Measurements from ENCODE around the gene ABCA7. TPM values are rescaled to one million over a fixed set of nuclear protein-coding genes. Genes with fewer than 3 reads are reported as not detected.

ABCA7 gene
- total RNA-seq, 1 experiment from 2014 or later, result 40.3 TPM

DNA sequence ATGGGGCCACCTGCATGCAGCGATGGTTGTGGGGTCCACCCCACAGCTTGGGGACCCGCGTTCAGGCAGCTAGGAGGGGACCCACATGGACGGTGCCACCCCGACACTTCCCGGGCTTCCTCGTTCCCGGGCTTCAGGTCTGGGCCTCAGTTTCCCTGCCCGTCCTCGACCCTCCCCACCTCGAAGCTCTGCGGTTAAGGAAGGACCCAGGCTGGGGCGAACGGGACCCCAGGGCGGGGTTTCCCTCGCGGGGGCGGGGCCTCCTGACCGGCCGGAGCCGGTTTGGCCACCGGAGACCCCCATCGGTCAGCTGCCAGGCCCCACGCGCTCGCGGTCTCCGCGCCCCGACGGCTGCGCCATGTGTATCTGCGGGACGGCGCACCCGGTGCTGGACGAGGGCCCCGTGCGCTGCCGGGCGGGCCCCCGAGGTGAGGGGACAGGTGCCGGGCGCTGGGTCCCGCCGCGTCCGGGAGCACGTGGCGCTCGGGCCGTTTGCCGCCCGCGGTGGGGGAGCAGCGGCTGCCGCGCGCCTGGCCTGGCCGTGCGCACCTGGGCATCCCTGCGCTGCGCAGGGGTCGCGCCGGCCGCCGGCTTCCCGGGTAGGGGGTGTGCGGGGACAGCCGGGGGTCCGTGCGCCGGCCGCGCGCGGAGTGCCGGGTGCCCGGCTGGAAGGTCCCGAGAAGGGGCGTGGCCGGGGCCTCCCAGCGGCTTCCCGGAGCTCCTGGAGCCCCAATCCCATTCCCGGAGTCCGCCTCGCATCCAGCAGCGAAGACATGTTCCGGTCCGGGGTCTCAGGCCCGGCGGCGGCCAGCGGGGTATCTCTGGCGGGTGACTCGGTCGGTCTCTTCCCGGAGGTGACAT is 31.3 kb downstream of the ABCA7 start (continued):
- TF ChIP-seq E2F4 (CRISPR knock-in tag; IDR thresholded peaks at IDR 0.05; ENCODE audit: borderline replicate concordance, low read depth) (peak; percentile 45; the same call in 1 of the 2 replicates), ZBTB43 (CRISPR knock-in tag; IDR thresholded peaks at IDR 0.05) (peak; percentile 71; the same call in 1 of the 2 replicates), SMAD3 (CRISPR knock-in tag; IDR thresholded peaks at IDR 0.05; ENCODE audit: borderline replicate concordance) (no peak), MAX (CRISPR knock-in tag; IDR thresholded peaks at IDR 0.05) (peak; percentile 92), NFYB (CRISPR knock-in tag; conservative IDR thresholded peaks at IDR 0.05; ENCODE audit: low read depth) (0 out of 2 replicates have a peak, but pooled peaks have one; percentile 20), ZNF416 (CRISPR knock-in tag; IDR thresholded peaks at IDR 0.05) (0 out of 2 replicates have a peak, but pooled peaks have one; percentile 44), PRDM15 (CRISPR knock-in tag; IDR thresholded peaks at IDR 0.05) (peak; percentile 93), ATF3 (CRISPR knock-in tag; conservative IDR thresholded peaks at IDR 0.05) (no peak), HMGXB4 (CRISPR knock-in tag; IDR thresholded peaks at IDR 0.05) (peak; percentile 61; the same call in 1 of the 2 replicates), ATF1 (CRISPR knock-in tag; IDR thresholded peaks at IDR 0.05) (0 out of 2 replicates have a peak, but pooled peaks have one; percentile 48), ZNF232 (CRISPR knock-in tag; IDR thresholded peaks at IDR 0.05) (no peak)
- TF ChIP-seq, protein P1, sequence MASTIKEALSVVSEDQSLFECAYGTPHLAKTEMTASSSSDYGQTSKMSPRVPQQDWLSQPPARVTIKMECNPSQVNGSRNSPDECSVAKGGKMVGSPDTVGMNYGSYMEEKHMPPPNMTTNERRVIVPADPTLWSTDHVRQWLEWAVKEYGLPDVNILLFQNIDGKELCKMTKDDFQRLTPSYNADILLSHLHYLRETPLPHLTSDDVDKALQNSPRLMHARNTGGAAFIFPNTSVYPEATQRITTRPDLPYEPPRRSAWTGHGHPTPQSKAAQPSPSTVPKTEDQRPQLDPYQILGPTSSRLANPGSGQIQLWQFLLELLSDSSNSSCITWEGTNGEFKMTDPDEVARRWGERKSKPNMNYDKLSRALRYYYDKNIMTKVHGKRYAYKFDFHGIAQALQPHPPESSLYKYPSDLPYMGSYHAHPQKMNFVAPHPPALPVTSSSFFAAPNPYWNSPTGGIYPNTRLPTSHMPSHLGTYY (CRISPR knock-in tag; IDR thresholded peaks at IDR 0.05), result no peak
- TF ChIP-seq, protein P2, sequence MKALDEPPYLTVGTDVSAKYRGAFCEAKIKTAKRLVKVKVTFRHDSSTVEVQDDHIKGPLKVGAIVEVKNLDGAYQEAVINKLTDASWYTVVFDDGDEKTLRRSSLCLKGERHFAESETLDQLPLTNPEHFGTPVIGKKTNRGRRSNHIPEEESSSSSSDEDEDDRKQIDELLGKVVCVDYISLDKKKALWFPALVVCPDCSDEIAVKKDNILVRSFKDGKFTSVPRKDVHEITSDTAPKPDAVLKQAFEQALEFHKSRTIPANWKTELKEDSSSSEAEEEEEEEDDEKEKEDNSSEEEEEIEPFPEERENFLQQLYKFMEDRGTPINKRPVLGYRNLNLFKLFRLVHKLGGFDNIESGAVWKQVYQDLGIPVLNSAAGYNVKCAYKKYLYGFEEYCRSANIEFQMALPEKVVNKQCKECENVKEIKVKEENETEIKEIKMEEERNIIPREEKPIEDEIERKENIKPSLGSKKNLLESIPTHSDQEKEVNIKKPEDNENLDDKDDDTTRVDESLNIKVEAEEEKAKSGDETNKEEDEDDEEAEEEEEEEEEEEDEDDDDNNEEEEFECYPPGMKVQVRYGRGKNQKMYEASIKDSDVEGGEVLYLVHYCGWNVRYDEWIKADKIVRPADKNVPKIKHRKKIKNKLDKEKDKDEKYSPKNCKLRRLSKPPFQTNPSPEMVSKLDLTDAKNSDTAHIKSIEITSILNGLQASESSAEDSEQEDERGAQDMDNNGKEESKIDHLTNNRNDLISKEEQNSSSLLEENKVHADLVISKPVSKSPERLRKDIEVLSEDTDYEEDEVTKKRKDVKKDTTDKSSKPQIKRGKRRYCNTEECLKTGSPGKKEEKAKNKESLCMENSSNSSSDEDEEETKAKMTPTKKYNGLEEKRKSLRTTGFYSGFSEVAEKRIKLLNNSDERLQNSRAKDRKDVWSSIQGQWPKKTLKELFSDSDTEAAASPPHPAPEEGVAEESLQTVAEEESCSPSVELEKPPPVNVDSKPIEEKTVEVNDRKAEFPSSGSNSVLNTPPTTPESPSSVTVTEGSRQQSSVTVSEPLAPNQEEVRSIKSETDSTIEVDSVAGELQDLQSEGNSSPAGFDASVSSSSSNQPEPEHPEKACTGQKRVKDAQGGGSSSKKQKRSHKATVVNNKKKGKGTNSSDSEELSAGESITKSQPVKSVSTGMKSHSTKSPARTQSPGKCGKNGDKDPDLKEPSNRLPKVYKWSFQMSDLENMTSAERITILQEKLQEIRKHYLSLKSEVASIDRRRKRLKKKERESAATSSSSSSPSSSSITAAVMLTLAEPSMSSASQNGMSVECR (CRISPR knock-in tag; IDR thresholded peaks at IDR 0.05; ENCODE audit: borderline replicate concordance), result 0 out of 2 replicates have a peak, but pooled peaks have one; percentile 53
